Stimulated activated CD4-positive, alpha-beta T cell treated with anti-CD3 and anti-CD28 coated beads, Interleukin-1b, Interleukin-23, amount 100 ng/mL, for 1 hour (primary cell): ENCODE results near the gene TBC1D28.
"Not testable (repeated sequence)": the region's sequence is repeated elsewhere in the genome, so short reads cannot be mapped to it uniquely, and the experiment has no call there.

Experiments used
- DNase-seq, 2 donors: peaks; one replicate each; pipeline ENCODE4 v3.0.0-alpha.2; 2020; ENCODE audit warnings: low read depth in 2 of 2

The TBC1D28 gene

GRCh38 chr17:18613016-18613415 lies 31.2 kb downstream of the TBC1D28 start:
- not testable (repeated sequence) for DNase-seq

GRCh38 chr17:18593138-18593537 lies 51.1 kb downstream of the TBC1D28 start:
- DNase-seq = not testable (repeated sequence)
